Measurements from ENCODE around the gene TMEM18.

TMEM18 gene

DNA sequence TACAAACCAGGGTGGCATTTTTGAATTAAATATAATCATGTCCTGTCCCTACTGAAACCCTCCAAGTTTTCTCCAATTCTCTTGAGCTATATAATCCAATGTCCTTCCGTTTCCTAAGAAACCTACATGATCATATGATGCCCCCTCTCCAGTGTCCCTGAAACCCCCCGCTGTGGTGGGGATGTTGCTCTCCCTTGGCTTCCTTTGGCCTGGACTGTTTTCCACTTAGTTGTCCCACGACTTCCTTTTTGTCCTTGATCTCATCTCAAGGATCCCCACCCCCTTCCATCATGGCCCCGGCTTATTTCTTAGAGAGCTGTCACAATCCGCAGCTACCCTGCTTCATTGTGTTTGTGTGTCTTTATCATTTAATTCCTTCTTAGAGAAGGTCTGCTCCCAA is 43.8 kb downstream of the TMEM18 start:
- no peak for DNase-seq

DNA sequence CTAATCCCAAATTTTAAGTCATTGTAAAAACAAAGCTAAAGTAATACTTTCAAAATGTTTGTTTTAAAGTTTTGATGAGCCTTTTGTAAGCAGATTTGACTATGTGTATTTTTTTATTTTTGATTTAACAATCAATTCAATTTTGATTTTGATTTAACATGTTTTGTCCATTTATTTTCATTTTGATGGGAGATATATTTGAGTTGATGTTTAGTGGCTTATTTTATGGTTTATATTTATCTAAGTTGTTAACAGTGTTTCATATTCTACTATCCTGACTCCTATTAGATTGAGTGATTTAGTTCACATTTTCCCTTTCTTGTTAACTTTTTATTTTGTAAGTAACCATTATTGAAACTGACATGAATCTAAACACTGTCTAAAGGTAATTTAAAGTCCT is 44.7 kb downstream of the TMEM18 start:
- DNase-seq, result no peak

DNA sequence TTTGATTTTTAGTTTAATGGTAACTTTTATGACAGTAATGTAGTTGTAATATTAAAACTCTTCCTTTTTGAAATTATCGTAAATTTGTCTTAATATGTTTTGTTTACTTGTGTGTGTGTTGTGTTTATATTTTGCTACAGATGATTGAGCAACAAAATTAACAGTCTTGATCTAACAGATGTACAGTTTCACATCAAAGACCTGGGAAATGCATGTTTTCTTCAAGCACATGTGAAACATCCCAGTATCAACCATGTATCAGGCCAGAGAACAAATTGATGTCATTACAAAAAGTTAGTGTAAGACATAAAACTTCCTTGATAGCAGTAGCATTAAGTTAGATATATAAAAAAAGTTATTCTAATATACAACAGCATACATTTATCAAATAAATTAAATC is 45.5 kb downstream of the TMEM18 start:
- DNase-seq, result no peak

DNA sequence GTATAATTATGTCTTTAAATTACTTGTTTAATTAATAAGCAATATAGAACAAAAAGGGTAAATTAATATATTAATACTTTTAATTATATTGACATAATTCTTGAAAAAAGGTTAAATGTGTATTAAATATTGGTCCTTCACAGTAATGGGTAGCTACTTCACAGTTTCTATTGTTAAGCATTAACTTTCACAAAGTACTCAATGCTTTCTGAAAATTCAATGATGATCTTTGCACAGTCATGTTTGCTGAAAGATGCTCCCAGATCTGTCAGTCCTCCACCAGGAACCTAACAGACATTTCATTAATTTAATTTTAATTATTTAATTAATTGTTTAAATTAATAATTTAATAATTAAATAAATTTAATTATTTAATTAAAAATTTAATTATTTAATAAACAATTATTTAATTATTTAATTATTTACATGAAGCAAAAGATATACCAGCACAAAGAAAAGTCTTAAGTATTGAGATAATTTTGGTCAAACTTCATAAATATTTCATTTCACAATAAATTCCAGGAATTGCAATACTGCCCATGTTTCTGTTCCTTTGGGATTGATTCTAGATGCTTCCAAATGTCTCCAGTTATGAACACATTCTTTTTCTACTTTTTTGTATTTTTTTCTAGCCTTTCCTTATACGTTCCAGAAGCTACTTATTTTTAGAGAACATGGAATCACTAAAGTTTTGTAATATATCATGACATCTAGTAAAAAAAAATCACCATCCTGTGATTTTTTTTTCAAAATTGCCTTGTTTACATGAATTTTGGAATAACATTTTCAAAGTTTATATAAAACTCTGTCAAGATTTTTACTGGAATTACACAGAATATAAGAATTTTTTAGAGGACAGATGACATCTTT is 46.5 kb downstream of the TMEM18 start:
- DNase-seq, result no peak

DNA sequence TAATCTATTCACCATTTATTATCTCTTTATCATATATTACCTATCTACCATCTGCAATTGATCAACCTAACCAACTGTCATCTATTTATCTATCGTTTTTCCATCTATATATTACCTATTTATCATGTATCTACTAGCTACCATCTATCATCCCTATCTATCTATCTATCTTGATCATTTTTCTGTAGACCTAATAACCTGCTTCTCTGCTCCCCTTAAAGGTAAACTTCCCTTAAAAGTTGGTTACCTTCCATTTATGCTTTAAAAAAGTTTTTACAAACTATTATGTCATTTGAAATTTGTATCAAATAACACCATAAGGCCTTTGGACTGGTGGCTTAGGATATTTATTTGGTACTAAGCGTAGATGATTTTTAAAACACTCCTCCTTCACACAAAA is 47.2 kb downstream of the TMEM18 start:
- no peak for DNase-seq

DNA sequence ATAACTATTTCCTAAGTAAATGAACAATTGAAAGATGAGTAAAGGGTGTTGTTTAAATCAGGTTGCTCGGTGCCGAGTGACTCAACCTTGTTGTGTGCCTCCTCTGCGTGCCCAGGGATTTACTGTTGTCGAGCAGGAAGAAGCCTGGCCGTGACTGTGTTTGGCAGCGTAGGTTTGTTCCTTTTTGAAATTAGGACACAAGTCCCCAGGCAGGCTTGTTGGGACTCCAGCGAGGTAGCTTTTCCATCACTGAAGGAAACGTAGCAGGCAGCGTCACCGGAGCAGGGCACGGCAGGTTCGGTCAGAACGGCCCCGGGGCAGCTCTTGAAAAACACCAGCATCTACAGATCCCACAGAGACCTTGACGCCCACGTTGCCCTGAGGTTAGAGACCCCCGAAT is 48.6 kb downstream of the TMEM18 start:
- DNase-seq, result no peak

DNA sequence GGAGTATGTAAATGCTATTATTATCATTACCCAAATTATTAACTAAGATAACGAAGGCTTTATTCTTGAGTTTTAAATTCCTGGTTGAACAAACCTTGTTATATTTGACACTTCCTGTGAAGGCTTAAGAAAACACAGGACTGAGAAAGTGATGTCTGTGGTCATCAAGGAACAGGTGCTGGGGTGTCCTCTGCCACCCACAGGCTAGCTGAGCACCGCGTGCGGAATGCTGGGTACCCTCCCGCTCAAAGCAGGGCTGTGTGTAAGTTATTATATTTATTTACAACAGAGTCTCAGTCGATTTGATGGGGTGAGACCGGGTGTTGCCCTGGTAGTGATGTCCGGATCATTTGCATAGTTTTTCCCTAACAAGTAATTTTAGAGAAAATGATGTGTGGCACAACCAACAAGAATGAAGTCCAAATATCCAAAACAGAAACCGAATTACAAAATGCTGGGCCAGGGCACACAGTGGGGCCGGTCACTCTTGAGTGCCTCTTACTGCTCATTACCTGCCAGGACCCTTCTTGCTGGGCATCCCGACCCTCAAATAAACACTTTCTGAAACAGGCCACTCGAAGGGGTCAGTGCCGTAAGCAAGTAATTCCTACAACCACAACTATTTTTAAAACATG is 49.2 kb downstream of the TMEM18 start:
- no peak for DNase-seq

DNA sequence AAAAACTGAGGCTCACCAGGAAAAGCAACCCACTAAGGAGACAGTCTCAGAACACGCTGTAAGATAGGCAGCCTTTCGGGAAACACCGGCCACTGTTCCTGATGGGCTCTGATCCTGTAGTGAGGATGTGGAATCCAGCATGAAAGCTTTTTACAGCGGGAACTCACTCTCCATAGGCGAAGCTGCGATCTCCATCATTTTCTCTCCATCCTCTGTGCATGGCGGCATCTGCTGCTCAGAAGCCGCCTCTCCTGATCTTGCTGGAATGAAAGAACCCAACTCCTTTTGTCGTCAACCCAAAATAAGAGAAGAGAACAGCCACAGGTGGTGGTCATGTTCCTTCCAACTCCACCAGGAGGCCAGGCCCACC is 49.9 kb downstream of the TMEM18 start:
- DNase-seq, result no peak

DNA sequence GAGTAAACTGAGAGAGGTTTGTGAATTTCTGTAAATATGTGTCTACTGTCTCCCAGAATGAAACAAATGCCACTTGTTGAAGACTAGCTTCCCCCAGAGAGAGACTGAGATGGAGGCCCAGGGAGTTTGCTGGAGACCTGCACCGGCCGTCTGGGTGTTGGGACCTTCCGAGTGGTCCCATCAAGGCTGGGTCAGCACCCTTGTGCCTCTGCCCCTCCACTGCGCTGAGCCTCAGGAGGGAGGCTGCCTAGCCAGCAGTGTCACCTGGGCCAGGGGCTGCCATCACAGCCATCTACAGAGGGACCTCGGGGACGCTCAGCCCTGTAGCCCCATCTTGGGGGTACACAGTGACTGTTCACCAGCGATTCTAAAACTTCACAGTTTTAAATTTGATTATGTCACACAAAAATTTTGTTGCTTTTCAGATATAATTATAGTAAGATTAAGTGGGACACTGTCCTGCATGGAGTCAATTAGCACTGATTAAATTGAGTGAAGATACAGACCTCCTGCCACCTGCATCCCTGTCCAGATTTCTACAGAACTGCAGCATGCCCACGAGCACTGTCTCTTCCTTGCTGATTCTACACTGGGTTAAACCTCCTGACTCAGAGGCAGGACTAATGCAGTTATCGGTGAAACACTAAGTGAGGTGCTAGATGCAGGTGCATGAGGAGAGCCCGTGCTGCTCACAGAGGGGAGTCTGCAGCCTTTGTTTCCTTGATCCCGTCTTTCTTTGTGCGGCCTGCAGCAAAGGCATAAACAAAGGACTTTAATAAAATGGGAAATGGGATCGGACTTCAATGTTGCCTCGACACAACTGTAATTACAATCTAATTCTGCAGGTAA is 50.5 kb downstream of the TMEM18 start:
- no peak for DNase-seq

DNA sequence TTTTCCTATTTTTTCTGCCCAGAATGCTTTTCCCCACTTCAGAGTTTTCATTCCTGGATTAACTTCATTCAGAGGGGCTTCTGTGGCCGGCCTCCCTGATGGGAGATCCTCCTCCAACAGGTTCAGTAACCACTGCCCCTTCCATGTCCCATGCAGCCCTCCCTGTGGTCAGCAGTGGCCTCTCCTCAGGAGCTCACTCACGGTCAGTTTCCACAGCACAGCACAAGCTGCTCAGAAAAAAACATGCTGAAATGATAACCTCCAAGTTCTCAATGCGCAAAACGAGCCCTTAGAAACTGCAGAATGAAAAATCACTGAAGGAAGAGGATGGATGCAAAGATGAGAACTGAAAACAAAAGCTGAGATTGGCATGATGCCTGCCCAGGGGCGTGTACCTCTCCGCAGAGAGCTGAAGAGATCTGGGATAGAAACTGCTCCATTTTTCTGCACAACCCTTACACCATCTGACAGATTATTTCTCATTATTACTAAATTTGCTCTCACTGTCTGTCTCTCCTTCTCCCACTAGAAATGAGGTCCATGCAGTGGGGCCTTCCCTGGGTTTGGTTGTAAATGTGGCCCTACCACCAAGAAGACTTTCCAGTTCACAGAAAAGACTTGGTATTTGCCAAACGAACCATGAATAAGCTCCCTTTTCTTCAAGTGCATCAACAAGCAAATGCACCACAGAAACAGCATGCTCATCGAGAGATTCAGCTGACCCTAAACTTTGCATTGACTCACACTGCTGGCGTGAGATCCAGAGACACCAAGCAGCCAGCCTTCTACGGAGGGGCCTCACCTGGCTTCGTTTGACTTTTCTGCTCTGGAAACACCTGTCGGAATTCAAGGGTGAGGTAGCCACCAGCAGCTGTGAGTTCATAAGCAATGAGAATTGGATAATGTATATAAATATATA is 51.5 kb downstream of the TMEM18 start:
- DNase-seq, result no peak

DNA sequence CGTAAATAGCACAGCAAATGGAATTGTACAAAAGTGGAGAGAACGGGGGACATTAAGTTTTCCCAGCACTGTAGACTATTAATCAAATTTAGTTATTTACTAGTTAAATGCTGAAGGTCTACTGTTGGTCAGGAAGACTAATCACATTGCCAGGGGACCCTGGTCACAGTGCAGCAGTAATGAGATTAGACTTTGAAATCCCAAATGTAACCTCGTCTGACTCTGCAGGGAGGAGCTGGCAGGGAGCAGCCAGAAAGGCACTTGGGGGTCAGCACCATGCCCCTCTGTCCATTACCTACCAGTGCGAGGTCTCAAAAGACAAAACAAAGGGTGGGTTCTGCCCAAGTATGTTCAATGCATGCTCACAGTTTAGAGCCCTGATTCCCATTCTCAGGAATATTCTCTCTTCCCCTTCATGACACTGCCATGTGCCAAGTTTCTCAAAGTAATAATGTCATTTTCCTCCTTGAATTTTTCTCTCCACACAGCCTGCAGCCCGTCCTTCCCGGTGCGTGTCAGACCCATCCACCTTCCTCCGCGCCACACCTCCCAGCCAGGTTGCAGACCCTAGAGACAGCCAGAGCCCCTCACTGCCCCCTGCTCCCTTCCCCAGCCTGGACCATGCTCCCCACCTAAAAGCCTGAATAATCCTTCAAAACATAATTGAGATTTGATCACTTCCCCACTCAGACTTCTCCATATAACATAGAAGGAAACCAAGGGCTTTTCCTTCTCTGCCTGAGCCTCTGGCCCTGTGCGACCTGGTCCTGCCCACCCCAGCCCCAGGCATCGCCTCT is 52.5 kb downstream of the TMEM18 start:
- DNase-seq, result no peak

DNA sequence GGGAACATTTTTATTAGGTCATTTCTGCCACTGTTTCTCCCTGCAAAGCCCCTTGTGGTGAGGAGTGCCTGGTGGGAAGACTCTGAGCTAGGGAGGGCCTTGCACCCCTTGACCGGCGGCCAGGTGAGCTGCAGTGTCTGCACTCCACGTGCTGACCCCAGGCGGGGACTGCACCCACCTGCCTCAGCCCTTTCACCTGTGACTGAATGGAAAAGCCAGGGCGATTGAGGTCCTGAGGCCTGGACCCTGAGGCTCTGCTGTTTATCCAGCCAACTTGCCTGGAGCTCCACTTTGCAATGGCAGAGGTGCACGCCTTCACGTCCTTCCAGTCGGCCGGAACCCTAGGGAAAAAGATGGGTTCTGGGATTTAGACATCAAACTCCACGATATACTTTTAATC is 53.1 kb downstream of the TMEM18 start:
- no peak for DNase-seq

DNA sequence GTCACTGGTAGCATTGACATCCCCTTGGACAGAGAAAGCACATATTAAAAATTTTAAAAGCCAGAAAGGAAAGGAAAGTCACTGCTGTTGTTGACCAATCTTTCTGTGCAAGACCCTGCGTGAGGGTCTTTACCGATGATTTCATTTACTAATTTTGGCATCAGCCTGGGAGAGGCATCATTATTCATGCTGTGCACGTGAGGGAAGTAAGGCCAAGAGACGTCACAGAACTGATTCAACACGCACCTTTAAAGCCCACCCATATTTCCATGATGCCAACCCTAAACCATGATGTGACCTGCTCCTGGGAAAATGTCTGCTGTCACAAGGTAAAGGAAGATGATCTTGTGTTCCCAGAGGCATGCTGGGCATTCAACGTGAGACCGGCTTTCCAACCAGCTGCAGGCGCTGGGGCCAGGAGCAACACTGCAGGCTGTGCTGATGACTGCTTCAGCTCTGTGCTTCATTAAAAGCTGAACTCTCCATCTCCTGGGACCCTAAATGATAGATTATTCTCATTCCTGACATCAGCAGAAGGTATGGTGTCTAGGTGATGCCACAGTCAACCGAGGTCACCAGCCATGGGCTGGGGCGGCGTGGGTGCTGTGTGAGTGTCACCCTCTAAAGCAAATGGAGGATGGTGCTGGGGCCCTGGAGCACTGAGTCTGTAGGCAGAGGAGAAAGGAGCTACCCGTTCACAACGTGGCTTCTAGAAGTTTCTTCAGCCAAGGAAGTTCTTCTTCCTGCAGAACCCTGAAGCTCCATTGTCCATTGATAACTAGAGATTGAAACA is 53.9 kb downstream of the TMEM18 start:
- no peak for DNase-seq

DNA sequence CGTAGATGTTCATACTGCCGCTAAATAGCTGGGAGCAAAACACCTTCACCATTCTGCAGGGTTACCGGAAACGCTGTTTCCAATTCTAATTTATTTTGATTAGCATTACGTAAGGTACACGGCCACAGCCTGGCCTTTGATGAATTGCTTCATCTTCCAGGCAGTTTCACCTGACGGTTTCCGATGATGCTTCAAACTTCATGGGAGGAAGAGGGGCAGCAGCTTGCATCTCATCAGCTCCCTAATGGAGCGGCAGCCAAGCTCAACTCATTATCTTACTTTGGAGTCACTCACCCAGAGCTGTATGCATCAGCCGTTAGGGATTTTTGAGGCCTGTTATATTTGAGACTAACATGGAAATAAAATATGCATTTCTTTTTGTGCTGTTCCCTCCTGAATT is 54.8 kb downstream of the TMEM18 start:
- no peak for DNase-seq

DNA sequence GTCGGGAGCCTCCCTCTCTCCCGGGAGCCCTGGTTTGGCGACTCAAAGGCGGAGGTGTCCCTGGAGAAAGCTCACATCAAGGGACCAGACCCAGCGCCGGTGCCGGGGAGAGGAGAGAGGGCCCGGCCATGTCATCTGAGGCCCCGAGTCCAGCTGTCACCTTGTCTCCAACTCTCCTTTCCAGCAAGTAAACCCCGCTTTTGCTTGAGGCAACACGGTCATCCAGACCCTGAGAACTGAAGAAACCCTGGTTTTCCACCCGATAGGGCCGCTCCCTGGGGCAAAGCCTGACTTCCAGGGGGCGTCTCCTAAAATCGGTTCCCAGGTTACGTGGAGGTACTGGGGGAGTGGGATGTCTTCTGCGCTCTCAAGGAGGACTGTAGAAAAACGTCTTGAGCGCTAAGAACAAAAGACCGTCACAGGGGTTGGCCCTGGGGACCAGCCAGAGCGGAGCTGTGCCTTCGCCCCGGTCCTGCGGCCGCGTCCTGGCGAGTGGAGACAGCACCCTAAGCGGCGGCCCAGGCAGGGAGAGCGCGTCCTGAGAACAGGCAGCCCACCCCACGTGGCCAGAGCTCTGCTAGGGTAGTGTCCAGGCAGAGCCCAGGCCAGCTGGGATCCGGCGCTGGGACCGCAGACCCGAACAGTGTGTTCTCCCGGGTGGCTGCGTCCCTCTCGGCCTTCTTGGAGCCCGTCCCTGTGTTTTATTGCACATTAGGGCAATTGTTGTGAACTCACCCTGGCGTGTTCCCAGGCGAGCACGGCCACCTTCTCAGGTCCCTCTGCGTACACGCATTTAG is 55.7 kb downstream of the TMEM18 start:
- DNase-seq, result peak; percentile 16

DNA sequence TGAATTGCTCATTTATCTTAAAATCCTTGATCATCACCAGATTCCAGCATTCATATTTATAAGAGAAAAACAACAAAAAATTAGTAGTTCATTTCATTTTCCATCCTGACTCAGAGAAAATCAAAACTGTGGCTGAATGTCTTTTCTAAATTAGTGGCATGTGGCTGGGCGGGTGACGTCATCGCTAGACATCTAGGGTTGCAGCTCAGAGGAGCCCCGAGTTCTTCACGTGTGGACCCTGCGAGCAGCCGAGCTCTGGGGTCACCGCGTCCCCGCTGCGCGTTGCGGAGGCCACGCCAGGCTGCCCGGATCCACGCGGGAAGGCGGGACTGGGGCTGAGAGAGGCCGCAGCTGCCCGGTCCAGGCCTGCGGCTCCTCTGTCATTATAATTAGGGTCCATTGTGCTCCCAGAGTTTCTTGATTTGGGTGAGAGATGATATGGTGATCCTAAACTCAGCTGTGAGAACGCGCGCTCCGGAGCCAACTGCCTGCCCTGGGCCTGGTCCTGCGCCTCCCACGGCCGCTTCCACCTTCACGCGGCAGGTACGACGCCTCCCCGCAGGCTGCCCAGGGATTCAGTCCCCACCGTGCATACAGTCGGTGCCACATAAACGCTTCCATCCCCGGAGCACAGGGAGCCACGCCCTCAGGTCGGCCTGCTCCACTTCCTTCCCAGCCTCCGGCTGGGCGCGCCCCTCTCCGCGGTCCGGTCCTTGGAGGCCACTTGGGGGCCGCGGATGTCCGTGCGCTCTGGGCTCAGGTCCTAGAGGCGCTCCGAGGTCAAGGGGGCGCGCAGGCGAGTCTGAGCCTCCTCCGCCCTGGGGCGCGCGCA is 56.5 kb downstream of the TMEM18 start:
- DNase-seq, result peak; percentile 11

DNA sequence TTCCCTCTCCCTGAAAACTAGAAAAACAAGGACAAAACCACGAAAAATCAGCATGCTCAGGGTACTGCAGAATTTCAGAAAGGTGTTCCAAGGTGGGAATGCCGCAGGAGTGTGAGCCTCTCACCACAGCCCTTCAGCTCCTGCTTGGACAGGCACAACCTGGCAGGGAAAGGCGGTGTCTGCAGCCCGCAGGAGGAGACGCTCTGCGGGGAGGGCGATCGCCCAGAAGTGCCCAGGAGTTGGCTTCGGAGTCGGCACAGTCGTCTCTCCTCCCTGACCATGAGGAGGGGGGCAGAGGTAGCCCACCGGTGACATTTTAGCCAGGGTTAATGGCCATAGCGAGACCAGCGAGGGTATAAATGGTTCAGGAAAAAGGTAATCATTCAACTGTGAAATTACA is 57.2 kb downstream of the TMEM18 start:
- peak; percentile 9 for DNase-seq

DNA sequence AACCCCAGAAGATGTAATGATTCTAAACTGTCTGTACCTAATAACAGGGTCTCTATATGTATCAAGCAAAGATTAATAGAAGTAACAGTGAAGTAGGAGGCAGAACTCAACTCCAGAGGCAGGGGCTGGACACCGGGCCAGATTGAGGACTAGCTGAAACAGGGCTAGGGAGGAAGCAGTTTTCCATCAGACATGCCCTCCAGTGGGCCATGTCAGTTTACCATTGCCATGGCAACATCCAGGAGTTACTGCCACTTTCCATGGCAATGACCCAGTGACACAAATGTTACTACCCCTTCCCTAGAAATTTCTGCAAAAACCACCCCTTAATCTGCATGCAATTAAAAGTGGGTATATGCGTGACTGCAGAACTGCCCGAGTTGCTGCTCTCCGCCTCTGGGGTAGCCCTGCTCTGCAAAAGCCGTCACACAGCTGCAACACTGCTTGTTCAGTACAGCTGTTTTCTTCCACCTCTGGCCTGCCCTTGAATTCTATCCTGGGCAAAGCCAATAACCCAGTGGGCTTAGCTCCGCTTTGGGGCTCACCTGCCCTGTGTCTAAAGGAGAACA is 58.7 kb downstream of the TMEM18 start:
- DNase-seq, result peak; percentile 10

DNA sequence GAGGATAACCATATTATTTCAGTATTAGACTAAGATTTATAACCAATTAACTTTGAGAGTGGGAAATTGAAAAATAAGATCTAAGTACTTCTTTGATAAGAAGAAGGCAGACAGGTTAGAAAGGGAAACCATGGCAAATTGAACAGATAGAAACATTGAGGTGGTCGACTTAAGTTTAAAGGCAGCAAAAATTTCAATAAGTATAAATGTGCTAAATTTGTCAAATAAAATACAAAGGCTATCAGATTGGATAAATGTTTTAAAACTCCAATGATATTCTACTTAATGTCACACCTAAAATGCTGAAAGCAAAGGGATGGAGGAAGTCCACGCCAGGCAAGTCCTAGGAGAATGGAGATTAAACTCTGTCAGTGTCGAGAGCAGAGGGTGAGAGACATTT is 59.2 kb downstream of the TMEM18 start:
- no peak for DNase-seq
